HepG2 (cell line): ENCODE data around the gene ALDH9A1. TPM values are rescaled to one million over a fixed set of nuclear protein-coding genes. Genes with fewer than 3 reads are reported as not detected.

ENCODE experiments used
- CHCHD3 ChIP-seq: sonication (generic); formaldehyde crosslinking; IDR thresholded peaks from 2 replicates; pipeline ENCODE4 v1.8.0; 2022; ENCODE audit warnings: mild to moderate bottlenecking, missing genetic modification reagents, moderate library complexity
- CHD2 ChIP-seq: IDR thresholded peaks from 2 replicates; pipeline ENCODE4 v1.6.1; 2011; ENCODE audit warnings: low read depth, low read length, improper control_type of control experiment
- CHD4 ChIP-seq: fragments of 200-600 bp; sonication (generic); IDR thresholded peaks from 2 replicates; pipeline ENCODE4 v1.7.0; 2017; ENCODE audit warnings: mild to moderate bottlenecking, low read length, borderline replicate concordance
- ELF3 ChIP-seq: IDR thresholded peaks from 2 replicates; pipeline ENCODE4 v1.6.1; 2016; ENCODE audit warnings: missing genetic modification reagents, missing compliant biosample characterization
- KAT8 ChIP-seq: IDR thresholded peaks from 2 replicates; pipeline ENCODE4 v1.6.1; 2016; ENCODE audit warnings: missing genetic modification reagents, missing compliant biosample characterization
- KMT2A ChIP-seq: sonication (generic); formaldehyde crosslinking; IDR thresholded peaks from 2 replicates; pipeline ENCODE4 v1.4.0; 2020; ENCODE audit warnings: missing genetic modification reagents
- PAX8 ChIP-seq: sonication (generic); formaldehyde crosslinking; IDR thresholded peaks from 2 replicates; pipeline ENCODE4 v1.8.0; 2022; ENCODE audit warnings: mild to moderate bottlenecking, missing genetic modification reagents, borderline replicate concordance
- RFXAP ChIP-seq: sonication (generic); formaldehyde crosslinking; IDR thresholded peaks from 2 replicates; pipeline ENCODE4 v1.4.0; 2020; ENCODE audit warnings: missing genetic modification reagents, borderline replicate concordance
- SATB2 ChIP-seq: sonication (generic); formaldehyde crosslinking; IDR thresholded peaks from 2 replicates; pipeline ENCODE4 v1.5.0; 2020; ENCODE audit warnings: missing genetic modification reagents
- ZNF773 ChIP-seq: sonication (generic); formaldehyde crosslinking; IDR thresholded peaks from 2 replicates; pipeline ENCODE4 v1.4.0; 2020; ENCODE audit warnings: missing genetic modification reagents, borderline replicate concordance
- polyA plus RNA-seq, 8 experiments: library from polyadenylated mRNA; depleted of rRNA in 3 of 8; stranded (reverse) in 7 of 8; unstranded in 1 of 8; fragments of >200 nt; fragmentation: Illumina TruSeq in 4 of 8; extraction: Trizol in 4 of 8; gene quantifications; 2 replicates each; pipeline versions ENCODE4 v1.2.1 to v1.2.3, GENCODE V29; 2011 to 2016; ENCODE audit warnings: low read depth in 4 of 8, missing spikeins in 1 of 8, mixed read lengths in 1 of 8; ENCODE audit not compliant: insufficient read depth in 1 of 8
- total RNA-seq, 5 experiments: library from RNA; depleted of rRNA; stranded (reverse); fragments of >200 nt; fragmentation: Illumina TruSeq; extraction: Trizol; gene quantifications; 2 replicates each; pipeline ENCODE4 v1.2.3, GENCODE V29; 2016; ENCODE audit warnings: low read depth in 1 of 5
- TF ChIP-seq, protein P1 (sequence below): sonication (generic); formaldehyde crosslinking; IDR thresholded peaks from 2 replicates; pipeline ENCODE4 v1.4.0; 2020; ENCODE audit warnings: mild to moderate bottlenecking, missing genetic modification reagents
- TF ChIP-seq, protein P2 (sequence below): sonication (generic); formaldehyde crosslinking; IDR thresholded peaks from 2 replicates; pipeline ENCODE4 v1.5.1; 2020; ENCODE audit warnings: mild to moderate bottlenecking, missing genetic modification reagents
- TF ChIP-seq, protein P3 (sequence below): sonication (generic); formaldehyde crosslinking; IDR thresholded peaks from 2 replicates; pipeline ENCODE4; 2020; ENCODE audit warnings: missing genetic modification reagents, mild to moderate bottlenecking, borderline replicate concordance
- TF ChIP-seq, protein P4 (sequence below): sonication (generic); formaldehyde crosslinking; IDR thresholded peaks from 2 replicates; pipeline ENCODE4 v1.5.0; 2020; ENCODE audit warnings: missing genetic modification reagents, mild to moderate bottlenecking, borderline replicate concordance

Gene ALDH9A1
- total and polyA plus RNA-seq, 2 of the 13 experiments (the other 11 are each of a cell fraction or from before 2014, with no cell fraction given) = 27.5 to 38.5 TPM

DNA sequence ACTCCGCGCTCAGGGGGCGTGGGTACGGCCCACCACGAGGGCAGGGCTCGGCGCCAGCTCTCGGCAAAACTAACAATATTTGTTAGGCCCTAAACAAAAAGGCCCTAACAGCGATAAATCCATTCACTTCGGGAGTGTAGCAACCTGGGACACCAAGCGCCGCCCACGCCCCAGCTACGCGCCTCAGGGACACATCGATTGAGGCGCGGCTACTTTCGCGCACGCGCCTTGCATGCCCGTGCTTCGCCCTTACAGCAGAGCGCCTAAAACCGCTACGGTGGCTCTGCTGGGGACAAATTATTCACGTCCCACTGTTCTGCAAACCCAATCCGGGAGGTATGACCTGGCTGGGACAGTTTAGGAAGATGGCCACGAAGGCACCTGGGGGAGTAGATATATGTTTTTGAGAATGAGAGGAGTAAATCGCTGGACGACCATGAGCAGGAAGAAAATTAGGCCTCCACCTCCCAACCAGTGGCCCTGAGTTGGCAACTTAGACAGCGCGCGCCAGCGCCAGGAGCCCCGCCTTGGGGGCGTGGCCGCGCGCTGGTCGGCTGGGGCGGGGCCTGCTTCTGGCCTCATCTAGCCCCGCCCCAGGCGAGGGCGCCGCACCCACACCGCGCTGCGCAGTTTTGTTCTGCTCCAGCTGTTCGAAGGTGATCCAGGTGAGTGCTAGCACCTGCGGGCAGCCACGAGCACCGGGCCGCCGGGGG lies 67.6 kb downstream of the ALDH9A1 start, which contains the start of gene MGST3 (continued):
- TF ChIP-seq, protein P1, sequence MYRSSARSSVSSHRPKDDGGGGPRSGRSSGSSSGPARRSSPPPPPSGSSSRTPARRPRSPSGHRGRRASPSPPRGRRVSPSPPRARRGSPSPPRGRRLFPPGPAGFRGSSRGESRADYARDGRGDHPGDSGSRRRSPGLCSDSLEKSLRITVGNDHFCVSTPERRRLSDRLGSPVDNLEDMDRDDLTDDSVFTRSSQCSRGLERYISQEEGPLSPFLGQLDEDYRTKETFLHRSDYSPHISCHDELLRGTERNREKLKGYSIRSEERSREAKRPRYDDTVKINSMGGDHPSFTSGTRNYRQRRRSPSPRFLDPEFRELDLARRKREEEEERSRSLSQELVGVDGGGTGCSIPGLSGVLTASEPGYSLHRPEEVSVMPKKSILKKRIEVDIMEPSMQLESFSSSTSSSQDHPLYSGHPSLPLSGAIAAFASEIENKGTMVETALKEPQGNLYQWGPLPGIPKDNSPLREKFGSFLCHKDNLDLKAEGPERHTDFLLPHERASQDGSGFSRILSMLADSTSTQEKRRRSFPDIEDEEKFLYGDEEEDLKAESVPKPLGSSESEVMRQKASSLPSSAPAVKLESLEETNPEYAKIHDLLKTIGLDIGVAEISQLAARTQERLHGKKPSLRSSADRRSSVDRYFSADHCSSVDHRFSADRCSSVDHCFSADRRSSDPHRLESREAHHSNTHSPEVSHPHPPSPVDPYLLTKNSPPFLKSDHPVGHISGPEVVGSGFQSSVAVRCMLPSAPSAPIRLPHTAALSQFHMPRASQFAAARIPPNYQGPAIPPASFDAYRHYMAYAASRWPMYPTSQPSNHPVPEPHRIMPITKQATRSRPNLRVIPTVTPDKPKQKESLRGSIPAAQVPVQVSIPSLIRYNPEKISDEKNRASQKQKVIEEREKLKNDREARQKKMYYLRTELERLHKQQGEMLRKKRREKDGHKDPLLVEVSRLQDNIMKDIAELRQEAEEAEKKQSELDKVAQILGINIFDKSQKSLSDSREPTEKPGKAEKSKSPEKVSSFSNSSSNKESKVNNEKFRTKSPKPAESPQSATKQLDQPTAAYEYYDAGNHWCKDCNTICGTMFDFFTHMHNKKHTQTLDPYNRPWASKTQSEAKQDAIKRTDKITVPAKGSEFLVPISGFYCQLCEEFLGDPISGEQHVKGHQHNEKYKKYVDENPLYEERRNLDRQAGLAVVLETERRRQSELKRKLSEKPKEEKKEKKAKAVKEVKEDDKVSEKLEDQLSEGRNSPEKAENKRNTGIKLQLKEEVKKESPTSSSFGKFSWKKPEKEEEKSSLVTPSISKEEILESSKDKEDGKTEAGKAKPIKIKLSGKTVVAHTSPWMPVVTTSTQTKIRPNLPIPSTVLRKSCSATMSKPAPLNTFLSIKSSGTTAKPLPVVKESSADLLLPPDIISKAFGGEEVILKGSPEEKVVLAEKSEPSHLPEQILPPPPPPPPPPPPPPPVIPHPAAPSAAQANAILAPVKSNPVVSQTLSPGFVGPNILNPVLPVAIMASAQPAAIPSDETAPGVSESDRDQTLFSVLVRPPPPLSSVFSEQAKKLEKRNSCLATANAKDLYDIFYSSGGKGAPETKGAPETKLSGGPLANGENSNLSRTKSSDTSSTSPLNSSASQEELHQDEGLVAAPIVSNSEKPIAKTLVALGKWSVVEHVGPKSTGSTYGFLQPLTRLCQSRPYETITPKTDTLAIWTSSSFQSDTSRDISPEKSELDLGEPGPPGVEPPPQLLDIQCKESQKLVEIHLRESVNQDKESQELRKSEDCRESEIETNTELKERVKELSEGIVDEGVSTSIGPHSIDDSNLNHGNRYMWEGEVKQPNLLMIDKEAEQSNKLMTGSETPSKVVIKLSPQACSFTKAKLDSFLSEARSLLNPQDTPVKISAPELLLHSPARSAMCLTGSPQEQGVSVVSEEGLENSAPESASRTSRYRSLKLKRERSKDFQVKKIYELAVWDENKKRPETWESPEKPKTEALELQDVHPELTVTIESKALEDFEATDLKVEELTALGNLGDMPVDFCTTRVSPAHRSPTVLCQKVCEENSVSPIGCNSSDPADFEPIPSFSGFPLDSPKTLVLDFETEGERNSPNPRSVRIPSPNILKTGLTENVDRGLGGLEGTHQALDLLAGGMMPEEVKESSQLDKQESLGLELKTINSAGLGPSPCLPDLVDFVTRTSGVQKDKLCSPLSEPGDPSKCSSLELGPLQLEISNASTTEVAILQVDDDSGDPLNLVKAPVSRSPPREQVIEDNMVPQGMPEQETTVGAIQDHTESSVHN (CRISPR knock-in tag) = no peak
- TF ChIP-seq PAX8 (CRISPR knock-in tag) (no peak), KMT2A (no peak; the same call in 1 of the 2 replicates), CHCHD3 (CRISPR knock-in tag) (no peak), ELF3 (CRISPR knock-in tag) (peak; percentile 38), CHD4 (no peak), RFXAP (0 out of 2 replicates have a peak, but pooled peaks have one; percentile 81), CHD2 (no peak), SATB2 (CRISPR knock-in tag) (peak; percentile 76; the same call in 1 of the 2 replicates), KAT8 (peak; percentile 71), ZNF773 (CRISPR knock-in tag) (no peak)
- TF ChIP-seq, protein P2, sequence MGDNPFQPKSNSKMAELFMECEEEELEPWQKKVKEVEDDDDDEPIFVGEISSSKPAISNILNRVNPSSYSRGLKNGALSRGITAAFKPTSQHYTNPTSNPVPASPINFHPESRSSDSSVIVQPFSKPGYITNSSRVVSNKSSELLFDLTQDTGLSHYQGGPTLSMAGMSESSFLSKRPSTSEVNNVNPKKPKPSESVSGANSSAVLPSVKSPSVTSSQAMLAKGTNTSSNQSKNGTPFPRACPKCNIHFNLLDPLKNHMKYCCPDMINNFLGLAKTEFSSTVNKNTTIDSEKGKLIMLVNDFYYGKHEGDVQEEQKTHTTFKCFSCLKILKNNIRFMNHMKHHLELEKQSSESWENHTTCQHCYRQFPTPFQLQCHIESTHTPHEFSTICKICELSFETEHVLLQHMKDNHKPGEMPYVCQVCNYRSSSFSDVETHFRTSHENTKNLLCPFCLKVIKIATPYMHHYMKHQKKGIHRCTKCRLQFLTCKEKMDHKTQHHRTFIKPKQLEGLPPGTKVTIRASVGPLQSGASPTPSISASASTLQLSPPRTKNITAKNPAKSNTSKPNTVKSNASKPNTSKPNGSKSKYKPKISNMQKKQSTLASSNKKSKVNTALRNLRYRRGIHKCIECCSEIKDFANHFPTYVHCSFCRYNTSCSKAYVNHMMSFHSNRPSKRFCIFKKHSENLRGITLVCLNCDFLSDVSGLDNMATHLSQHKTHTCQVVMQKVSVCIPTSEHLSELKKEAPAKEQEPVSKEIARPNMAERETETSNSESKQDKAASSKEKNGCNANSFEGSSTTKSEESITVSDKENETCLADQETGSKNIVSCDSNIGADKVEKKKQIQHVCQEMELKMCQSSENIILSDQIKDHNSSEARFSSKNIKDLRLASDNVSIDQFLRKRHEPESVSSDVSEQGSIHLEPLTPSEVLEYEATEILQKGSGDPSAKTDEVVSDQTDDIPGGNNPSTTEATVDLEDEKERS (CRISPR knock-in tag) = peak; percentile 80; the same call in 1 of the 2 replicates
- TF ChIP-seq, protein P3, sequence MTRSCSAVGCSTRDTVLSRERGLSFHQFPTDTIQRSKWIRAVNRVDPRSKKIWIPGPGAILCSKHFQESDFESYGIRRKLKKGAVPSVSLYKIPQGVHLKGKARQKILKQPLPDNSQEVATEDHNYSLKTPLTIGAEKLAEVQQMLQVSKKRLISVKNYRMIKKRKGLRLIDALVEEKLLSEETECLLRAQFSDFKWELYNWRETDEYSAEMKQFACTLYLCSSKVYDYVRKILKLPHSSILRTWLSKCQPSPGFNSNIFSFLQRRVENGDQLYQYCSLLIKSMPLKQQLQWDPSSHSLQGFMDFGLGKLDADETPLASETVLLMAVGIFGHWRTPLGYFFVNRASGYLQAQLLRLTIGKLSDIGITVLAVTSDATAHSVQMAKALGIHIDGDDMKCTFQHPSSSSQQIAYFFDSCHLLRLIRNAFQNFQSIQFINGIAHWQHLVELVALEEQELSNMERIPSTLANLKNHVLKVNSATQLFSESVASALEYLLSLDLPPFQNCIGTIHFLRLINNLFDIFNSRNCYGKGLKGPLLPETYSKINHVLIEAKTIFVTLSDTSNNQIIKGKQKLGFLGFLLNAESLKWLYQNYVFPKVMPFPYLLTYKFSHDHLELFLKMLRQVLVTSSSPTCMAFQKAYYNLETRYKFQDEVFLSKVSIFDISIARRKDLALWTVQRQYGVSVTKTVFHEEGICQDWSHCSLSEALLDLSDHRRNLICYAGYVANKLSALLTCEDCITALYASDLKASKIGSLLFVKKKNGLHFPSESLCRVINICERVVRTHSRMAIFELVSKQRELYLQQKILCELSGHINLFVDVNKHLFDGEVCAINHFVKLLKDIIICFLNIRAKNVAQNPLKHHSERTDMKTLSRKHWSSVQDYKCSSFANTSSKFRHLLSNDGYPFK (CRISPR knock-in tag) = peak; percentile 28; the same call in 1 of the 2 replicates
- TF ChIP-seq, protein P4, sequence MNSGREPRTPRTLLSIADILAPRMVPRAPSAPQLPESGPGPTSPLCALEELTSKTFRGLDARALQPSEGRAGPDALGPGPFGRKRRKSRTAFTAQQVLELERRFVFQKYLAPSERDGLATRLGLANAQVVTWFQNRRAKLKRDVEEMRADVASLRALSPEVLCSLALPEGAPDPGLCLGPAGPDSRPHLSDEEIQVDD = no peak
